Keratinocyte (primary cell): Measurements from ENCODE around the gene TM9SF3.

Source experiments
- CTCF ChIP-seq, 3 experiments: IDR thresholded peaks in 1 of 3; conservative IDR thresholded peaks in 1 of 3; optimal IDR thresholded peaks in 1 of 3; 2 replicates in 2 of 3; 3 replicates in 1 of 3; pipeline versions ENCODE3 to v1.5.1; 2011; ENCODE audit warnings: low read length in 3 of 3, mild to moderate bottlenecking in 3 of 3, moderate library complexity in 2 of 3, control low read depth in 1 of 3, inconsistent platforms in 1 of 3; ENCODE audit not compliant: insufficient read depth in 2 of 3; ENCODE audit errors: extremely low read depth in 1 of 3
- EZH2 ChIP-seq: IDR thresholded peaks from one replicate; pipeline ENCODE4 v1.6.1; 2012; ENCODE audit warnings: inconsistent platforms, mild to moderate bottlenecking, low read length, moderate library complexity

- TF ChIP-seq EZH2: no peak
- TF ChIP-seq CTCF (optimal IDR thresholded peaks at IDR 0.05 in 1 of 3, IDR thresholded peaks at IDR 0.05 in 1 of 3, conservative IDR thresholded peaks at IDR 0.05 in 1 of 3; ENCODE audit: extremely low read depth in 1 of 3, insufficient read depth in 2 of 3, low read length in 3 of 3): no peak
Measured at GRCh38 chr10:96509017-96509641, 77.7 kb downstream of the TM9SF3 start.
